OCI-LY7 (cell line): ENCODE results near the gene NDEL1. TPM values are rescaled to one million over a fixed set of nuclear protein-coding genes. Genes with fewer than 3 reads are reported as not detected.

Experiments used
- BruUV-seq: library from RNA; stranded (reverse); fragments of 400-500 nt; replicated peaks from 2 replicates; lab custom pipeline; 2021; lab: Mats Ljungman, UMichigan
- CTCF ChIA-PET: fragments of 300-600 bp; sonication (Branson Sonifier 250); formaldehyde crosslinking; loops from one replicate; lab custom pipeline; 2022; ENCODE audit warnings: antibody characterized with exemption; ENCODE audit not compliant: unreplicated experiment; lab: Charles Lee
- POLR2A ChIA-PET: fragments of 300-600 bp; sonication (Branson Sonifier 250); formaldehyde crosslinking; loops from one replicate; lab custom pipeline; 2022; ENCODE audit warnings: antibody characterized with exemption; lab: Charles Lee
- DNase-seq: peaks from one replicate; pipeline ENCODE4 v3.0.0-alpha.2; 2015; ENCODE audit warnings: low spot score
- H2AFZ ChIP-seq: fragments of 200-600 bp; sonication (generic), shearing (Covaris generic); 2 replicates; pipeline ENCODE4 v1.6.1; 2014; ENCODE audit warnings: mild to moderate bottlenecking, antibody characterized with exemption, low read length, moderate library complexity
- H3K27ac ChIP-seq: fragments of 200-600 bp; sonication (generic); 2 replicates; pipeline ENCODE4 v1.5.1; 2014; ENCODE audit warnings: mixed run types, low read depth, mild to moderate bottlenecking, moderate library complexity, low read length, inconsistent platforms; ENCODE audit not compliant: poor library complexity, severe bottlenecking
- H3K36me3 ChIP-seq: fragments of 200-600 bp; sonication (generic); 2 replicates; pipeline ENCODE4 v1.6.1; 2014; ENCODE audit warnings: mild to moderate bottlenecking, antibody characterized with exemption, low read length, moderate library complexity, mixed read lengths; ENCODE audit not compliant: insufficient read depth
- H3K4me1 ChIP-seq: fragments of 200-600 bp; sonication (generic); 2 replicates; pipeline ENCODE4 v1.5.1; 2014; ENCODE audit warnings: mild to moderate bottlenecking, low read length; ENCODE audit not compliant: insufficient read depth, poor library complexity, severe bottlenecking
- H3K4me2 ChIP-seq: fragments of 200-600 bp; sonication (generic); 2 replicates; pipeline ENCODE4 v1.6.1; 2014; ENCODE audit warnings: mild to moderate bottlenecking, low read length
- H3K4me3 ChIP-seq: fragments of 200-600 bp; sonication (generic); 2 replicates; pipeline ENCODE4 v1.5.1; 2014; ENCODE audit warnings: mild to moderate bottlenecking, low read depth, low read length; ENCODE audit not compliant: poor library complexity, severe bottlenecking
- H3K79me2 ChIP-seq: fragments of 200-600 bp; sonication (generic); 2 replicates; pipeline ENCODE4 v1.6.1; 2016; ENCODE audit warnings: low read depth, mild to moderate bottlenecking, low read length, moderate library complexity, mixed read lengths; ENCODE audit not compliant: insufficient read depth
- H3K9me2 ChIP-seq: fragments of 200-600 bp; sonication (generic); 2 replicates; pipeline ENCODE4 v1.6.1; 2016; ENCODE audit warnings: mild to moderate bottlenecking, low read length, mixed read lengths; ENCODE audit not compliant: insufficient read depth
- H3K9me3 ChIP-seq: fragments of 200-600 bp; sonication (generic); 2 replicates; pipeline ENCODE4 v1.6.1; 2014; ENCODE audit warnings: mild to moderate bottlenecking, mixed run types, low read length, mixed read lengths
- H4K20me1 ChIP-seq: fragments of 200-600 bp; sonication (generic); 2 replicates; pipeline ENCODE4 v1.6.1; 2014; ENCODE audit warnings: mild to moderate bottlenecking, antibody characterized with exemption, low read length, moderate library complexity, mixed read lengths; ENCODE audit not compliant: insufficient read depth
- CTCF ChIP-seq: fragments of 200-600 bp; sonication (generic); conservative IDR thresholded peaks from 2 replicates; pipeline ENCODE4 v1.5.1; 2014; ENCODE audit warnings: mild to moderate bottlenecking, antibody characterized with exemption, low read length, moderate library complexity, mixed read lengths
- EZH2phosphoT487 ChIP-seq: fragments of 200-600 bp; sonication (generic); IDR thresholded peaks from 2 replicates; pipeline ENCODE4 v1.6.1; 2018; ENCODE audit warnings: low read depth, borderline replicate concordance, mild to moderate bottlenecking, mixed run types, antibody characterized with exemption, low read length, moderate library complexity, mixed read lengths
- intact Hi-C: fragments of 100-400 bp; cut with micrococcal nuclease; formaldehyde crosslinking; loops from one replicate; pipeline ENCODE4 v1.10.0; 2022; ENCODE audit not compliant: unreplicated experiment
- total RNA-seq, 2 experiments: library from RNA; depleted of rRNA in 1 of 2; stranded (reverse); fragments of >200 nt in 1 of 2; shearing (Covaris generic) in 1 of 2; gene quantifications; 2 replicates each; pipeline ENCODE4 v1.2.3, GENCODE V29; 2014 to 2022

Gene NDEL1
- total RNA-seq, 2 experiments from 2014 or later = 37.9 to 65.7 TPM

GRCh38 chr17:8468980-8469379 is 33.3 kb downstream of the NDEL1 start:
- ChIA-PET CTCF (no interaction called here), POLR2A (no interaction called here)
- H3K9me3 ChIP-seq = no peaks in the 10 kb centered on the region
- no peaks in the 10 kb centered on the region for H3K4me1 ChIP-seq
- DNase-seq = no peak
- intact Hi-C loops = no loop called here
- no peak overlapping the region for H3K27ac ChIP-seq
- TF ChIP-seq CTCF (no peak), EZH2phosphoT487 (no peak)
- H3K9me2 ChIP-seq = no peaks in the 10 kb centered on the region
- H3K36me3 ChIP-seq = peaks cover 65% of the 10 kb centered on the region
- no peak overlapping the region for H3K4me2 ChIP-seq
- H3K4me3 ChIP-seq = no peak overlapping the region
- H4K20me1 ChIP-seq = no peaks in the 10 kb centered on the region
- H2AFZ ChIP-seq = no peak overlapping the region
- no TSS peak for BruUV-seq
- H3K79me2 ChIP-seq = no peaks in the 10 kb centered on the region

- Histone ChIP-seq H3K27ac (no peak overlapping the region), H3K4me3 (no peak overlapping the region), H3K4me2 (no peak overlapping the region), H3K4me1 (no peaks in the 10 kb centered on the region), H2AFZ (no peak overlapping the region), H3K9me2 (no peaks in the 10 kb centered on the region), H3K79me2 (no peaks in the 10 kb centered on the region), H3K9me3 (no peaks in the 10 kb centered on the region), H4K20me1 (no peaks in the 10 kb centered on the region), H3K36me3 (peaks cover 67% of the 10 kb centered on the region)
- ChIA-PET POLR2A (no interaction called here), CTCF (no interaction called here)
- BruUV-seq = no TSS peak
- TF ChIP-seq EZH2phosphoT487 (no peak), CTCF (no peak)
- intact Hi-C loops = no loop called here
- DNase-seq = no peak
Observed at GRCh38 chr17:8469964-8470363, 34.3 kb downstream of the NDEL1 start.

- Histone ChIP-seq H3K9me3 (no peaks in the 10 kb centered on the region), H3K4me3 (no peak overlapping the region), H3K9me2 (no peaks in the 10 kb centered on the region), H4K20me1 (no peaks in the 10 kb centered on the region), H3K79me2 (no peaks in the 10 kb centered on the region), H2AFZ (no peak overlapping the region), H3K36me3 (peaks cover 69% of the 10 kb centered on the region), H3K4me1 (no peaks in the 10 kb centered on the region), H3K27ac (no peak overlapping the region), H3K4me2 (no peak overlapping the region)
- ChIA-PET CTCF (no interaction called here), POLR2A (interaction anchor here (0.8 kb wide), 1 partner anchor 28 kb away, joined by 4 read pairs; no protein-coding TSS in a partner anchor)
- BruUV-seq = no TSS peak
- intact Hi-C loops = no loop called here
- no peak for TF ChIP-seq EZH2phosphoT487
- no peak for TF ChIP-seq CTCF
- DNase-seq = no peak
Observed at GRCh38 chr17:8470447-8471047, 34.9 kb downstream of the NDEL1 start.
